Measurements from ENCODE around the gene KRT3.

DNA sequence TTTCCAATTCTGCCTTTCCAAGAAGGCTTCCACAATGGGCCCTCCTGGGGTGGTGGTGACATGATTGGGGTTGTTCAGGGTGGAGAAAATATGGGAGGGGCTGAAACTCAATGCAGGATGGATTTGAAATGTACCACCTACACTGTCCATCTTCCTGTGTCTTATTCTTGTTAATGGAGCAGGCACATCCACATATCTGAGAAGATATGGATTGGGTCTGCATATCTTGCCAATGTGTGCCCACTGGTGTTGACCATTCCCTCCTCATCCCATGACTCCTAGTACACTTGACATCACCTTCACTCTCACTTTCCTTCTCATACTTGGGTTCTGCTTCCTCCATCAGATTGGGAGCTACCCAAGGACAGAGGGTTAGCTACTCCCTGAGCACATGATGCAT is 26.0 kb downstream of the KRT3 start:
- no peak for TF ChIP-seq POLR2A (IDR thresholded peaks at IDR 0.05)
- TF ChIP-seq, protein P1, sequence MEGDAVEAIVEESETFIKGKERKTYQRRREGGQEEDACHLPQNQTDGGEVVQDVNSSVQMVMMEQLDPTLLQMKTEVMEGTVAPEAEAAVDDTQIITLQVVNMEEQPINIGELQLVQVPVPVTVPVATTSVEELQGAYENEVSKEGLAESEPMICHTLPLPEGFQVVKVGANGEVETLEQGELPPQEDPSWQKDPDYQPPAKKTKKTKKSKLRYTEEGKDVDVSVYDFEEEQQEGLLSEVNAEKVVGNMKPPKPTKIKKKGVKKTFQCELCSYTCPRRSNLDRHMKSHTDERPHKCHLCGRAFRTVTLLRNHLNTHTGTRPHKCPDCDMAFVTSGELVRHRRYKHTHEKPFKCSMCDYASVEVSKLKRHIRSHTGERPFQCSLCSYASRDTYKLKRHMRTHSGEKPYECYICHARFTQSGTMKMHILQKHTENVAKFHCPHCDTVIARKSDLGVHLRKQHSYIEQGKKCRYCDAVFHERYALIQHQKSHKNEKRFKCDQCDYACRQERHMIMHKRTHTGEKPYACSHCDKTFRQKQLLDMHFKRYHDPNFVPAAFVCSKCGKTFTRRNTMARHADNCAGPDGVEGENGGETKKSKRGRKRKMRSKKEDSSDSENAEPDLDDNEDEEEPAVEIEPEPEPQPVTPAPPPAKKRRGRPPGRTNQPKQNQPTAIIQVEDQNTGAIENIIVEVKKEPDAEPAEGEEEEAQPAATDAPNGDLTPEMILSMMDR (IDR thresholded peaks at IDR 0.05 in 8 of 11, conservative IDR thresholded peaks at IDR 0.05 in 3 of 11), result no peak
- no peak for TF ChIP-seq POLR2AphosphoS5 (IDR thresholded peaks at IDR 0.05)

Measured in spleen (tissue), 7 donors.